PFSK-1 (cell line): ENCODE results near the gene SAA4.

Experiments used
- FOXP2 ChIP-seq: optimal IDR thresholded peaks from 2 replicates; pipeline ENCODE3; 2011; ENCODE audit warnings: borderline replicate concordance, control low read depth, inconsistent platforms; ENCODE audit not compliant: insufficient read depth; ENCODE audit errors: extremely low read length, extremely low read depth
- POLR2AphosphoS5 ChIP-seq: IDR thresholded peaks from 2 replicates; pipeline ENCODE4 v1.6.1; 2012; ENCODE audit warnings: low read depth, mild to moderate bottlenecking, control low read depth, low read length, moderate library complexity
- REST ChIP-seq, 2 experiments: IDR thresholded peaks; 2 replicates each; pipeline versions ENCODE4 v1.6.1 to v1.8.0; 2011 to 2012; ENCODE audit warnings: low read depth in 2 of 2, low read length in 2 of 2, control low read depth in 1 of 2, inconsistent platforms in 1 of 2, mild to moderate bottlenecking in 1 of 2, moderate library complexity in 1 of 2; ENCODE audit not compliant: insufficient read depth in 1 of 2
- SIN3A ChIP-seq: IDR thresholded peaks from 2 replicates; pipeline ENCODE4 v1.6.1; 2012; ENCODE audit warnings: mild to moderate bottlenecking, low read length, moderate library complexity, borderline replicate concordance; ENCODE audit not compliant: insufficient read depth
- TAF1 ChIP-seq: IDR thresholded peaks from 2 replicates; pipeline ENCODE4 v1.6.1; 2012; ENCODE audit warnings: low read length, control low read depth, borderline replicate concordance; ENCODE audit not compliant: insufficient read depth

- TF ChIP-seq POLR2AphosphoS5 (no peak), REST (IDR thresholded peaks at IDR 0.05; ENCODE audit: insufficient read depth in 1 of 2, low read depth in 2 of 2, low read length in 2 of 2) (no peak), TAF1 (no peak), FOXP2 (no peak), SIN3A (no peak)
Observed at GRCh38 chr11:18191376-18191775, 45.2 kb downstream of the SAA4 start.
